HCT116 (cell line): ENCODE results near the gene EPS8L2. TPM values are rescaled to one million over a fixed set of nuclear protein-coding genes. Genes with fewer than 3 reads are reported as not detected.
"Not testable (repeated sequence)": the region's sequence is repeated elsewhere in the genome, so short reads cannot be mapped to it uniquely, and the experiment has no call there.

Source experiments
- ATAC-seq: fragments of 200-7000 bp; cut with Tn5 transposase; 2 replicates; pipeline ENCODE4 v1.9.1; 2020; ENCODE audit warnings: mild to moderate bottlenecking, moderate library complexity
- BruUV-seq: library from RNA; stranded (reverse); fragments of 400-500 nt; replicated peaks from 2 replicates; lab custom pipeline; 2021; lab: Mats Ljungman, UMichigan
- CTCF ChIA-PET: fragments of 300-600 bp; sonication (Branson Sonifier 250); formaldehyde crosslinking; loops from one replicate; lab custom pipeline; 2021; ENCODE audit warnings: antibody characterized with exemption; lab: Charles Lee
- POLR2A ChIA-PET: fragments of 300-600, 350-600 bp; sonication (Branson Sonifier 250); formaldehyde crosslinking; loops from one replicate; lab custom pipeline; 2021; ENCODE audit warnings: antibody characterized with exemption; lab: Charles Lee
- RAD21 ChIA-PET, 2 experiments: fragments of 300-600 bp; sonication (Branson Sonifier 250); formaldehyde crosslinking; loops; one replicate each; lab custom pipeline; 2023; ENCODE audit warnings: low total read pairs in 2 of 2; ENCODE audit not compliant: uncharacterized antibody in 2 of 2, unreplicated experiment in 2 of 2, low non-redundant PET in 1 of 2; lab: Charles Lee
- DNase-seq: peaks from one replicate; pipeline ENCODE4 v3.0.0-alpha.2; 2010; ENCODE audit warnings: low read depth, low spot score
- H2AFZ ChIP-seq: fragments of 200-600 bp; shearing (Covaris generic), sonication (generic); 2 replicates; pipeline ENCODE4 v1.6.1; 2017; ENCODE audit warnings: low read depth, mixed run types, mixed read lengths, antibody characterized with exemption, low read length; ENCODE audit not compliant: poor library complexity, severe bottlenecking
- H3K27ac ChIP-seq: 2 replicates; pipeline ENCODE4 v1.5.1; 2012; ENCODE audit warnings: low read depth, low read length
- H3K27me3 ChIP-seq: fragments of 200-600 bp; sonication (generic); 2 replicates; pipeline ENCODE4 v1.6.1; 2016; ENCODE audit warnings: mixed run types, low read length, mixed read lengths; ENCODE audit not compliant: insufficient read depth
- H3K36me3 ChIP-seq, 2 experiments: fragments of 200-500 bp in 1 of 2; fragments of 200-600 bp in 1 of 2; sonication (Bioruptor generic) in 1 of 2; sonication (generic) in 1 of 2; 2 replicates each; pipeline versions ENCODE4 v1.5.1 to v1.6.1; 2014 to 2016; ENCODE audit warnings: low read length in 2 of 2, inconsistent platforms in 1 of 2, mixed read lengths in 1 of 2, mixed run types in 1 of 2; ENCODE audit not compliant: insufficient read depth in 2 of 2, control insufficient read depth in 1 of 2
- H3K4me1 ChIP-seq, 2 experiments: fragments of 200-600 bp in 1 of 2; sonication (generic) in 1 of 2; 2 replicates each; pipeline versions ENCODE4 v1.5.1 to v1.6.1; 2012 to 2017; ENCODE audit warnings: low read length in 2 of 2, inconsistent platforms in 1 of 2, mild to moderate bottlenecking in 1 of 2, mixed read lengths in 1 of 2, mixed run types in 1 of 2, moderate library complexity in 1 of 2; ENCODE audit not compliant: insufficient read depth in 2 of 2, control insufficient read depth in 1 of 2
- H3K4me2 ChIP-seq: fragments of 200-600 bp; sonication (generic); 2 replicates; pipeline ENCODE4 v1.6.1; 2017; ENCODE audit warnings: mixed run types, low read length, mixed read lengths
- H3K4me3 ChIP-seq, 2 experiments: fragments of 200-600 bp in 1 of 2; sonication (generic) in 1 of 2; replicated peaks in 1 of 2; 2 replicates each; pipeline ENCODE4 v1.5.1; 2011 to 2016; ENCODE audit warnings: low read length in 2 of 2, control low read depth in 1 of 2, low read depth in 1 of 2, mild to moderate bottlenecking in 1 of 2, mixed read lengths in 1 of 2, mixed run types in 1 of 2
- H3K79me2 ChIP-seq: fragments of 200-600 bp; sonication (generic); 2 replicates; pipeline ENCODE4 v1.6.1; 2017; ENCODE audit warnings: mild to moderate bottlenecking, mixed run types, low read length, moderate library complexity, mixed read lengths; ENCODE audit not compliant: insufficient read depth
- H3K9ac ChIP-seq: fragments of 200-600 bp; sonication (generic); 2 replicates; pipeline ENCODE4 v1.6.1; 2016; ENCODE audit warnings: low read length, mixed read lengths
- H3K9me2 ChIP-seq: fragments of 200-600 bp; sonication (generic), shearing (Covaris generic); 2 replicates; pipeline ENCODE4 v1.6.1; 2017; ENCODE audit warnings: mixed run types, mild to moderate bottlenecking, moderate library complexity; ENCODE audit not compliant: insufficient read depth
- H3K9me3 ChIP-seq, 2 experiments: fragments of 200-500 bp in 1 of 2; fragments of 200-600 bp in 1 of 2; sonication (Bioruptor generic) in 1 of 2; sonication (generic) in 1 of 2; 2 replicates each; pipeline ENCODE4 v1.6.1; 2014 to 2017; ENCODE audit warnings: low read length in 2 of 2, mixed read lengths in 2 of 2, inconsistent platforms in 1 of 2, low read depth in 1 of 2, mild to moderate bottlenecking in 1 of 2, mixed run types in 1 of 2, moderate library complexity in 1 of 2; ENCODE audit not compliant: control insufficient read depth in 1 of 2, insufficient read depth in 1 of 2
- H4K20me1 ChIP-seq: fragments of 200-600 bp; sonication (generic), shearing (Covaris generic); 2 replicates; pipeline ENCODE4 v1.6.1; 2017; ENCODE audit warnings: mixed run types, mild to moderate bottlenecking, moderate library complexity; ENCODE audit not compliant: insufficient read depth
- CBX3 ChIP-seq: IDR thresholded peaks from 2 replicates; pipeline ENCODE4 v1.6.1; 2012; ENCODE audit warnings: low read depth
- CEBPB ChIP-seq: IDR thresholded peaks from 2 replicates; pipeline ENCODE4 v1.6.1; 2012; ENCODE audit warnings: low read depth
- ELF1 ChIP-seq: IDR thresholded peaks from 2 replicates; pipeline ENCODE4 v1.6.1; 2012; ENCODE audit warnings: low read depth, borderline replicate concordance
- EZH2phosphoT487 ChIP-seq: fragments of 200-600 bp; IDR thresholded peaks from 2 replicates; pipeline ENCODE4 v1.6.1; 2018; ENCODE audit warnings: antibody characterized with exemption, borderline replicate concordance
- JUND ChIP-seq: IDR thresholded peaks from 2 replicates; pipeline ENCODE4 v1.6.1; 2012
- ZFX ChIP-seq: fragments of 450-650 bp; IDR thresholded peaks from 2 replicates; pipeline ENCODE4 v1.6.1; 2017
- intact Hi-C: fragments of 100-400 bp; cut with micrococcal nuclease; formaldehyde crosslinking; loops from 2 replicates; pipeline ENCODE4 v1.10.0; 2022
- total RNA-seq: library from RNA; stranded (reverse); gene quantifications from one replicate; pipeline ENCODE4 v1.2.1, GENCODE V29; 2021; ENCODE audit not compliant: unreplicated experiment

Gene EPS8L2
- total RNA-seq, 1 experiment from 2014 or later = 157 TPM

DNA sequence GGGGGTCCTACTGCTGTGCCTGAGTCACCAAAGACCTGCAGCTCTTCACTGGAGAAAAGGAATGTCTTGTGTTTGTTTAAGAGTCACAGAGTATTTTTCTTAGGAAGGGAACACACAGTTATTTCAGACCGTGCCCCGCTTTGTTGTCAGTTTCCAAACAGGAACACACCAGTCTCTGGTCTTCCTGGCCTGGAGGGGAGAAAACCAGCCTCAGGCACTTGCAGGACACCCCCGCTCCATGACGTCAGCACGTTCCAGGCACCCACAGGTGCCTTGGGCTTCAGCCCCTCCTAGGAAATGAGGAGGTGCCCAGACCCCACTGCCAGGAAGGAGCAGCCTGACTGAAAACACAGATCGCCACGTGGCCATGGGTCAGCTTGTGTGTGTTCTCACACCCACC, 16.4 kb upstream of the EPS8L2 start:
- Histone ChIP-seq H2AFZ (no peak overlapping the region), H3K27me3 (no peaks in the 10 kb centered on the region), H3K79me2 (peaks cover 26% of the 10 kb centered on the region), H3K9ac (no peak overlapping the region), H3K9me2 (no peaks in the 10 kb centered on the region), H3K36me3 (peaks cover 13 to 16% of the 10 kb centered on the region in 2 experiments), H3K4me2 (no peak overlapping the region), H4K20me1 (no peaks in the 10 kb centered on the region), H3K4me1 (peaks cover 8 to 19% of the 10 kb centered on the region in 2 experiments), H3K4me3 (no peak overlapping the region), H3K27ac (no peak overlapping the region), H3K9me3 (no peaks in the 10 kb centered on the region)
- CTCF ChIA-PET = no interaction called here
- ATAC-seq (no peak), DNase-seq (no peak)
- POLR2A ChIA-PET = no interaction called here
- no TSS peak for BruUV-seq
- RAD21 ChIA-PET = no interaction called here
- intact Hi-C loops = no loop called here
- TF ChIP-seq JUND (no peak), CEBPB (no peak), ELF1 (no peak), ZFX (no peak), CBX3 (no peak), EZH2phosphoT487 (no peak)

DNA sequence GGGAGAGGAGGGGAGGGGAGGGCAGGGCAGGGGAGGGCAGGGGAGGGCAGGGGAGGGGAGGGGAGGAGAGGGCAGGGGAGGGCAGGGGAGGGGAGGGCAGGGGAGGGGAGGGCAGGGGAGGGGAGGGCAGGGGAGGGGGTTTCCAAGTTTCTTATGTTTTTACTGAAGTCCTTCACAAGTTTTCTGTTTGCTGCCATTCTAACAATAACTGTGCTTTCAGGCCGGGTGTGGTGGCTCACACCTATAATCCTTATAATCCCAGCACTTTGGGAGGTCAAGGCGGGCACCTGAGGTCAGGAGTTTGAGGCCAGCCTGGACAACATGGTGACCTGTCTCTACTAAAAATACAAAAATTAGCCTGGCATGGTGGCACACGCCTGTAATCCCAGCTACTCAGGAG, 15.8 kb upstream of the EPS8L2 start:
- H3K9me3 ChIP-seq, H3K27me3 ChIP-seq, CTCF ChIA-PET, POLR2A ChIA-PET, H3K4me2 ChIP-seq, H3K4me3 ChIP-seq, H3K9me2 ChIP-seq, ATAC-seq, H3K9ac ChIP-seq, H4K20me1 ChIP-seq, intact Hi-C loops, H3K27ac ChIP-seq, BruUV-seq, RAD21 ChIA-PET, H2AFZ ChIP-seq, DNase-seq: not testable (repeated sequence)
- Histone ChIP-seq H3K4me1 (peaks cover 8 to 21% of the 10 kb centered on the region in 2 experiments), H3K36me3 (peaks cover 13 to 16% of the 10 kb centered on the region in 2 experiments), H3K79me2 (peaks cover 26% of the 10 kb centered on the region)
